NCI-H1436 (cell line): Measurements from ENCODE around the gene BEGAIN.

Experiments
- DNase-seq: peaks from one replicate; lab custom pipeline; 2025; lab: John Stamatoyannopoulos, UW

The BEGAIN gene

DNA sequence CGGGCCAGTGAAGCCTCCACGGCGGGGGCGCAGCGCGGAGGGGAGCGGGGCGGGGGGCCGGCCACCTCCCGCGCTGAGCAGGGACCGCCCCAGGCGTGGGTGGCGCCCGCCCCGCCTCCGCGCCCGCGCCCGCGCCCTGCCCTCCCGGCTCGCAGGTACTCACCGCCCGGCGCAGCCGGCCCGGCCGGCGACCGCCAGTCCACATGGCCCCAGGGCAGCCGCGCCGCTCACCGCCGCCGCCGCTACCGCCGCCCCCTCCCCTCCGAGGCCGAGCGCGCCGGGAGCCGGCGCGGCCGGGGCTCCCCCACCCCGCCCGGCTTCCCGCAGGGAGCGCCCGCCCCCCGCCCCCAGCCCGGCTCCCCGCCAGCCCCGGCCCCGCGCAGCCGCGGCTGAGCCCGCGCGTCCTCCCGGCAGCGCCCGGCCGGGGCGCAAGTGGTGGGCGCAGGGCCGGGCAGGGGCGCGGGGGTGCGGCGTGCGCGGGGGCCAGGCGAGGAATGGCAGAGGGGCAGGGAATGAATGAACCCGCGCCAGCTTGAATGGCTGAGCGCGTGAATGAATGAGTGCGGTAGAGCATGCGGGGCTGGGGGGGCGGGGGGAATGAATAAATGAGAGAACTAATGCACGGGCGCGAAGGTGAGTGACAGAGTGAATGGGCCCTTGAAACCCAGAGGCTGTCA, at the start of gene BEGAIN:
Gene BEGAIN, minus strand, starts transcription at position 332 of the 677 bp plus-strand sequence. Its CDS starts 127 bp downstream, at position 205.
- DNase-seq, result no peak

DNA sequence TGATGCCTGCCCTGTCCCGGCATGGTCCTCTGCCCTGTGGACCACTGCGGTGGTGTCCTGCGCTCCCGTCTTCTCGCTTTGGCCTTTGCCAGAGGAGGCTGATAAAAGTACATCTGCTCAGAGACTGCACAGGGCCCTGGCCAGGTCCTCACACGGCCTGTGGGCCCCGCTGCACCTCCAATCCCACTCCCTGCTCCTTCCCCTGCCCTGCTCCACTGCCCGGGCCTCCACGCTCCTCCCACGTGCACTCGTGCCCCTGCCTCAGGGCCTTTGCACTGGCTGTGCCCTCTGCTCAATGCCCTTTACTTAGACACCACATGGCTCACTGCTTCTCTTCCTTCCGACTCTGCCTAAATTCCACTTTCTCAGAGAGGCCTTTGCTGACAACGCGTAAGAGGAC, 49.3 kb upstream of the BEGAIN start:
- no peak for DNase-seq

DNA sequence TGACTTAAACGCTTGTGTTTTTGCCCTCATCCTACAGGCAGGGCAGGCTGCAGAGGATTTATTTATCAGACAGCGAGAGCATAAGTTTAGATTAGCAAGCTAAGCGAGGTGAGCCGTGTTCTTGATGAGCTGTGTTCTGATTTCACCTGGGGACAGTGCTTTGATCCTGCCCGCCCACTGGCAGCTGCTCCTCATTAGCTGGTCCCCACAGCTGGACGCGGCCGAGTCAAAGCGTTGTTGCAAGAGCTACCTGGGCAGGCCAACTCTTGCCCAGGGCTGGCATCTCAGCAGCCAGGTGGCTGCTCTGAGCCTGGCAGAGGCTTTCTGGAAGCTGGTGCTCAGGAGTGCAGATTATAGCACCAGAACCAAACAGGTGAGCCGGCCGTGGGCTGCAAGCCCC, 46.8 kb upstream of the BEGAIN start:
- no peak for DNase-seq

GRCh38 chr14:100633406-100633805, 46.2 kb upstream of the BEGAIN start:
- DNase-seq, result no peak

DNA sequence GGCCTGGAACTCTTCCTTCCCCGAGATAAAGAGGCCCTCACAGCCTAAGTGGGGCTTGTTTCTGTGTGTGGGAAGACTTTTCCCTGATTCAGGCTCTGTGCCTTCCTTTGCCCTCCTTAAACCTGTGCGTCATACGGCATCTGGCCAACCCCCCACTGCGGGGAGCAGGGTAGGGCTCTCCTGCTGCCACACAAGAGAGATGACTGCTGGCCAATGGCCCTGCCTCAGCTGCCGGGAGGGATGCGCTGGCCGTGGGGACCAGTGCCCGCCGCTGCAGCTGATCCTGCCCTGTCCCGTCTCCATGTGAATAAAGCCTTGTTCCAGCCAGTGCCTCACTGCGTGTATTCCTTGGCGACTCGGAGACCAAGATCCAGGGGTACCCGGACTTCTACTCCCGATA, 42.5 kb upstream of the BEGAIN start:
- DNase-seq, result no peak

DNA sequence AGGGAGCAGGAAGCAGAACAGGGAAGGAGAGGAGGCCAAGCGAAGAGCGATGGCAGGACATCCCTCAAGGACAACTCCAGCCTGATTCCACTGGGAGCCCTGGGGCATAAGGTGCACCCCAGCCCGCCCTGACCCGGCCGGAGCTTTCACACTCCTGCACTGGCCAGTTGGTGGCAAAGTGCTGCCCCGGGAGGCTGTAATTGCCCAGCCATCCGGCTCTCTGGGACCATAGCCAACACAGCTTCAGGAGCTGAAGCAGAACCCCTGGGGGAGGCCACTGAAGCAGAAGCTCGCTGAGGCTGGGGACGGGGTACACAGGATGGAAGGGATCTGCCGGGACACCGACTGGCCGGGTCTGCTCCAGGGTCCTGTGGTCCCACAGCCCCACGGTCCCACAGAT, 41.9 kb upstream of the BEGAIN start:
- no peak for DNase-seq

DNA sequence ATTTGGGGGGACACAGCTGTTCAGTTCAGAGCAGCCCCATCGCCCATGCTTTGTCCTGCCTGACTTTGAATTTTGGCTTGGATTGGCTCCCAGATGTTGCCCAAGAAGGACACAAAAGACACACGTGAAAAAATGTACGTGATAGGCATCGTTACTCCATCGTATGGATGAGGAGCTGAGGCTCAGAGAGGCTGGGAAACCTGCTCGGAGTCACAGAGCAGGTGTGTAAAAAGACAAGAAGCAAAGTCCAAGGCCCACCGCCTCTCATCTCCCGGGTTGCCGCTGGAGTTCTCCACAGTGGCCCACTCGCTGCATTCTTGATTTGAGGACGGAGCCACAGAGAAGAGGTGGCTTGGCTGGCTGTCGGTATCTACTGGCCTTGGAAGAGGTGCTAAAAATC, 41.0 kb upstream of the BEGAIN start:
- DNase-seq, result no peak

DNA sequence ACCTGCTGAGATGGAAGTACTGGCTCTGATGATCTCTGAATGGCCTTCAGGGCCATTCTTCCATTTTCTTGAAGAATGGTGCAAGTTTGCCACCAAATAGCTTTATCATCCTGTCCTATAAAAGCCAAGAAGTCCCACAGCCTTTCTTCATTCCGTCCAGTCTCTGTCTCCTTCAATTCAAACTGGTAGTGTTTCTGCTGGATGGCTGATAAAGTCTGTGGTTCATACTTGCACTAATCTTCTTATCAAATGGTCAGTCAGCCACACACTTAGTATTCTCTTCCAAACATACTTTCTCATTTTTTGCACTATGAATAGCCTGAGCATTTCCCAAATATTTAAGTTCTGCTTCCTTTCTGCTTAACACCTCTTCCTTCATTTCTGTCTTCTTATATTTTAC, 39.4 kb upstream of the BEGAIN start:
- DNase-seq, result no peak

DNA sequence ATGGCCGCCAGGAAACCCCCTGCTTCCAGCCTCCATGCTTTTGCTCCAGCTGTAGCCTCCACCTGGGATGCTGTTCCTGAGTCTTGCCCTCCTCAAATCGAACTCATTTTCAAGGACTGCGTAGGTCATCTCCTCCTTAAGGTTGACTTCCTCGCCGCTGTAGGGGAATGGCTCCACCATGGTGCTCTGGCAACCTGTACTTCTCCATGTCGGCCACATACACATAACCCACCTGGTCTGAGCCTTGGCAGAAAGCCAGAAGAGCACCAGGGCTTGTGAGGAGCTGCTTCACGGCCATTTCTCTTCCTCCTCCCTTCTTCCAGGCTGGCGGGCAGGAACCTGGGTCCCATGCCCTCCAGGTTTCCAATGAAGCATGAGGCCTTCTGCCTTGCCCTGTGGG, 36.7 kb upstream of the BEGAIN start:
- no peak for DNase-seq

- no peak for DNase-seq
Observed at GRCh38 chr14:100623557-100623956, 36.3 kb upstream of the BEGAIN start.

- no peak for DNase-seq
Observed at GRCh38 chr14:100622708-100623485, 35.7 kb upstream of the BEGAIN start.

GRCh38 chr14:100622224-100622623, 35.0 kb upstream of the BEGAIN start:
- no peak for DNase-seq

DNA sequence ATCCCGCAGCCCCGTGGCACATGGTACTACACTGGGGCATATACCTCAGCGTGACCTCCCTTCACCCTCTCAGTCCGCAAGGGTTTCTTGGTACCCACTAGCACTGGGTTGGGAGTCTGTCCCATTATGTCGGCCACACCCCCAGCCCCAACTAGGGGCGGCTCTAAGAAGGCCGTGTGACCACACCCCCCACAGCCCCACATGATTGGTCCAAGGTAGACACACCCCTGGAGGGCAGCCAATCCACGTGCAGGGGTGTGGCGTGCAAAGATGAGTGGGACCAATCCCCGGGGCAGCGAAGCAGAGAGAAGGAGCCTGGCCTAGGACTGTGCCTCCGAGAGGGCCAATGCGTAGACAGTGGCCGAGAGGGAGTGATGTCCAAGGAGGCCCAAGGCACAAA, 34.6 kb upstream of the BEGAIN start:
- DNase-seq, result no peak

GRCh38 chr14:100620255-100621100, 33.3 kb upstream of the BEGAIN start:
- peak; percentile 41 for DNase-seq

GRCh38 chr14:100619396-100620254, 32.4 kb upstream of the BEGAIN start:
- DNase-seq, result no peak

- DNase-seq, result no peak
Observed at GRCh38 chr14:100618763-100619320, 31.6 kb upstream of the BEGAIN start.

GRCh38 chr14:100618318-100618693, 31.1 kb upstream of the BEGAIN start:
- DNase-seq, result no peak

GRCh38 chr14:100617410-100618317, 30.4 kb upstream of the BEGAIN start:
- DNase-seq, result no peak

DNA sequence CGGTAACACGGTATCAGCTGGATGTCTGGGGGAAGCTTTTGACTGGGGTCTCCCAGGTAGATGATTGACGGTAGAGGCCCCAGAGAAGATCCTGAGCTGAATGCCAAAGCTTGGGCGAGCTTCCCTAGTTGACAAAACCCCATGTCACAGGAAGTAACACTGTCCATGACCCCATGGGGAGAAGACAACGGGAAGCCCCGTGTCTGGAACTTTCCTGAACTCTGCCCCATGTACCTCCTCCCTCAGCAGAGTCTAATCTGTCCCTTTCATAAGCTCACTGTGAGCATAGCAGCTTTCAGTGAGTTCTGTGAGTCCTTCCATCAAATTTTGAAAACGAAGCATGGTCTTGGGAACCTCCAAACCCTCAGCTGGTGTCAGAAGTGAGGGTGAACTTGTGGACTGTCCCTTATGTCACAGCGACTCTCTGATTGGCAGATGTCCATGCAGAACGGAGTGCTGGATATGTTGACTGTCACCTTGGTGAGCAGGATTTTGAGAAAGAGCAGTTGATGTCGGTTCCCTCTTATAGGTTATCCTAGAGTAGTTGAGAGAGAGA, 29.7 kb upstream of the BEGAIN start:
- no peak for DNase-seq
